ENCODE results near the gene SHISA6. TPM values are rescaled to one million over a fixed set of nuclear protein-coding genes. Genes with fewer than 3 reads are reported as not detected.

SHISA6 gene
- total and polyA plus RNA-seq, 2 donors (not counting 1 experiment from before 2014, with no cell fraction given) = not detected

GRCh38 chr17:11318207-11318606, 77.2 kb downstream of the SHISA6 start:
- ChIA-PET CTCF (interaction anchor here (0.7 kb wide), 1 partner anchor 20 kb away, joined by 3 read pairs; no protein-coding TSS in a partner anchor), POLR2A (no interaction called here)
- no peaks in the 10 kb centered on the region for H3K9me3 Mint-ChIP-seq (ENCODE audit: insufficient read depth)
- Histone ChIP-seq H3K4me3 (ENCODE audit: control extremely low read depth in 1 of 5, extremely low read depth in 1 of 5, insufficient read depth in 1 of 5, low read depth in 2 of 5, low read length in 4 of 5) (no peak overlapping the region), H3K27ac (ENCODE audit: low read length in 2 of 2) (no peak overlapping the region), H3K79me2 (ENCODE audit: control insufficient read depth, insufficient read depth, low read length) (no peaks in the 10 kb centered on the region), H3K27me3 (replicated peaks in 1 of 4; ENCODE audit: control extremely low read depth in 1 of 4, control insufficient read depth in 3 of 4, insufficient read depth in 4 of 4, low read length in 3 of 4) (no peaks in the 10 kb centered on the region), H4K20me1 (ENCODE audit: control insufficient read depth, insufficient read depth, low read length, poor library complexity, severe bottlenecking) (no peaks in the 10 kb centered on the region), H3K4me1 (ENCODE audit: control insufficient read depth in 2 of 2, insufficient read depth in 2 of 2, low read length in 2 of 2) (no peaks in the 10 kb centered on the region), H3K4me2 (replicated peaks; ENCODE audit: low read depth, low read length, poor library complexity, severe bottlenecking) (no peak overlapping the region), H2AFZ (ENCODE audit: insufficient read depth, low read depth, low read length, poor library complexity, severe bottlenecking) (no peak overlapping the region), H3K9me3 (ENCODE audit: control extremely low read depth in 1 of 3, control insufficient read depth in 2 of 3, insufficient read depth in 1 of 3, low read length in 2 of 3) (peaks cover 0 to 5% (median 0%) of the 10 kb centered on the region in 3 donors), H3K9ac (ENCODE audit: low read length) (no peak overlapping the region), H3K36me3 (replicated peaks in 1 of 2; ENCODE audit: control extremely low read depth in 1 of 2, control insufficient read depth in 1 of 2, extremely low read depth in 1 of 2, insufficient read depth in 2 of 2, low read length in 1 of 2) (no peaks in the 10 kb centered on the region)
- TF ChIP-seq, protein P1, sequence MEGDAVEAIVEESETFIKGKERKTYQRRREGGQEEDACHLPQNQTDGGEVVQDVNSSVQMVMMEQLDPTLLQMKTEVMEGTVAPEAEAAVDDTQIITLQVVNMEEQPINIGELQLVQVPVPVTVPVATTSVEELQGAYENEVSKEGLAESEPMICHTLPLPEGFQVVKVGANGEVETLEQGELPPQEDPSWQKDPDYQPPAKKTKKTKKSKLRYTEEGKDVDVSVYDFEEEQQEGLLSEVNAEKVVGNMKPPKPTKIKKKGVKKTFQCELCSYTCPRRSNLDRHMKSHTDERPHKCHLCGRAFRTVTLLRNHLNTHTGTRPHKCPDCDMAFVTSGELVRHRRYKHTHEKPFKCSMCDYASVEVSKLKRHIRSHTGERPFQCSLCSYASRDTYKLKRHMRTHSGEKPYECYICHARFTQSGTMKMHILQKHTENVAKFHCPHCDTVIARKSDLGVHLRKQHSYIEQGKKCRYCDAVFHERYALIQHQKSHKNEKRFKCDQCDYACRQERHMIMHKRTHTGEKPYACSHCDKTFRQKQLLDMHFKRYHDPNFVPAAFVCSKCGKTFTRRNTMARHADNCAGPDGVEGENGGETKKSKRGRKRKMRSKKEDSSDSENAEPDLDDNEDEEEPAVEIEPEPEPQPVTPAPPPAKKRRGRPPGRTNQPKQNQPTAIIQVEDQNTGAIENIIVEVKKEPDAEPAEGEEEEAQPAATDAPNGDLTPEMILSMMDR (IDR thresholded peaks at IDR 0.05) = no peak
- TF ChIP-seq EZH2 (IDR thresholded peaks at IDR 0.05; ENCODE audit: borderline replicate concordance, insufficient read depth, low read depth, low read length, poor library complexity, severe bottlenecking) = no peak
- WGBS (ENCODE audit: insufficient coverage) = 92% methylated on average over 5 of the region's 5 CpGs
- H3K4me1 Mint-ChIP-seq = no peaks in the 10 kb centered on the region
- intact Hi-C loops (cut with micrococcal nuclease) = no loop called here
- no peak for ATAC-seq (ENCODE audit: low read depth)
- no peak for DNase-seq
- H3K27me3 Mint-ChIP-seq = no peaks in the 10 kb centered on the region
- no peak overlapping the region for H3K4me3 Mint-ChIP-seq
- no peak overlapping the region for H3K27ac Mint-ChIP-seq

GRCh38 chr17:11319894-11320293, 78.9 kb downstream of the SHISA6 start:
- Histone ChIP-seq H3K79me2 (ENCODE audit: control insufficient read depth, insufficient read depth, low read length) (no peaks in the 10 kb centered on the region), H3K4me3 (ENCODE audit: control extremely low read depth in 1 of 5, extremely low read depth in 1 of 5, insufficient read depth in 1 of 5, low read depth in 2 of 5, low read length in 4 of 5) (no peak overlapping the region), H3K4me2 (replicated peaks; ENCODE audit: low read depth, low read length, poor library complexity, severe bottlenecking) (no peak overlapping the region), H3K4me1 (ENCODE audit: control insufficient read depth in 2 of 2, insufficient read depth in 2 of 2, low read length in 2 of 2) (no peaks in the 10 kb centered on the region), H2AFZ (ENCODE audit: insufficient read depth, low read depth, low read length, poor library complexity, severe bottlenecking) (no peak overlapping the region), H3K9ac (ENCODE audit: low read length) (no peak overlapping the region), H3K27me3 (replicated peaks in 1 of 4; ENCODE audit: control extremely low read depth in 1 of 4, control insufficient read depth in 3 of 4, insufficient read depth in 4 of 4, low read length in 3 of 4) (no peaks in the 10 kb centered on the region), H3K36me3 (replicated peaks in 1 of 2; ENCODE audit: control extremely low read depth in 1 of 2, control insufficient read depth in 1 of 2, extremely low read depth in 1 of 2, insufficient read depth in 2 of 2, low read length in 1 of 2) (no peaks in the 10 kb centered on the region), H3K27ac (ENCODE audit: low read length in 2 of 2) (no peak overlapping the region), H3K9me3 (ENCODE audit: control extremely low read depth in 1 of 3, control insufficient read depth in 2 of 3, insufficient read depth in 1 of 3, low read length in 2 of 3) (peaks cover 0 to 8% (median 0%) of the 10 kb centered on the region in 3 donors), H4K20me1 (ENCODE audit: control insufficient read depth, insufficient read depth, low read length, poor library complexity, severe bottlenecking) (no peaks in the 10 kb centered on the region)
- DNase-seq (no peak), ATAC-seq (ENCODE audit: low read depth) (no peak)
- intact Hi-C loops (cut with micrococcal nuclease) = no loop called here
- TF ChIP-seq, protein P1 (IDR thresholded peaks at IDR 0.05) = no peak
- TF ChIP-seq EZH2 (IDR thresholded peaks at IDR 0.05; ENCODE audit: borderline replicate concordance, insufficient read depth, low read depth, low read length, poor library complexity, severe bottlenecking) = no peak
- H3K4me1 Mint-ChIP-seq = no peaks in the 10 kb centered on the region
- ChIA-PET CTCF (no interaction called here), POLR2A (no interaction called here)
- WGBS (ENCODE audit: insufficient coverage) = 100% methylated on average over 2 of the region's 3 CpGs
- H3K9me3 Mint-ChIP-seq (ENCODE audit: insufficient read depth) = no peaks in the 10 kb centered on the region
- H3K27me3 Mint-ChIP-seq = no peaks in the 10 kb centered on the region
- no peak overlapping the region for H3K27ac Mint-ChIP-seq
- no peak overlapping the region for H3K4me3 Mint-ChIP-seq

Data from B cell (primary cell).